NCI-H1694 treated with DMSO at 0.1 percent for 48 hours (cell line): ENCODE measurements around the gene SLC25A10.

Experiments
- DNase-seq: peaks from one replicate; lab custom pipeline; 2025; lab: John Stamatoyannopoulos, UW

The SLC25A10 gene

GRCh38 chr17:81711814-81712467 is at the start of gene SLC25A10:
SLC25A10 (plus strand) TSS chr17:81712284; CDS start chr17:81712427, 143 bp downstream.
- peak; percentile 47 for DNase-seq

GRCh38 chr17:81664051-81664470 is 48.0 kb upstream of the SLC25A10 start:
- DNase-seq, result no peak

- DNase-seq, result no peak
Measured at GRCh38 chr17:81665205-81666091, 46.6 kb upstream of the SLC25A10 start.

GRCh38 chr17:81666092-81666341 is 46.1 kb upstream of the SLC25A10 start:
- no peak for DNase-seq

GRCh38 chr17:81666342-81667191 is 45.5 kb upstream of the SLC25A10 start, which contains the start of the genes CCDC137 and OXLD1:
CCDC137 (plus strand) TSS chr17:81666737; CDS start chr17:81666767, 30 bp downstream.
OXLD1 (minus strand) TSS chr17:81666605; CDS start chr17:81666577, 28 bp downstream.
- peak; percentile 90 for DNase-seq

GRCh38 chr17:81667754-81668153 is 44.3 kb upstream of the SLC25A10 start:
- no peak for DNase-seq

GRCh38 chr17:81672504-81672903 is 39.6 kb upstream of the SLC25A10 start:
- no peak for DNase-seq

GRCh38 chr17:81672954-81673353 is 39.1 kb upstream of the SLC25A10 start:
- no peak for DNase-seq

GRCh38 chr17:81673561-81674258 is 38.4 kb upstream of the SLC25A10 start:
- DNase-seq, result no peak

GRCh38 chr17:81675515-81676221 is 36.4 kb upstream of the SLC25A10 start:
- peak; percentile 34 for DNase-seq

GRCh38 chr17:81676906-81677305 is 35.2 kb upstream of the SLC25A10 start:
- DNase-seq, result no peak

GRCh38 chr17:81680150-81680549 is 31.9 kb upstream of the SLC25A10 start:
- DNase-seq, result no peak

- peak; percentile 61 for DNase-seq
Measured at GRCh38 chr17:81681672-81682071, 30.4 kb upstream of the SLC25A10 start.

GRCh38 chr17:81682565-81683207 is 29.4 kb upstream of the SLC25A10 start:
- no peak for DNase-seq

GRCh38 chr17:81683208-81683583 is 28.9 kb upstream of the SLC25A10 start:
- DNase-seq, result no peak

GRCh38 chr17:81683584-81684441 is 28.3 kb upstream of the SLC25A10 start, which contains the start of the genes ARL16 and HGS:
ARL16 (minus strand) TSS chr17:81683797; CDS start chr17:81683753, 44 bp downstream.
HGS (plus strand) TSS chr17:81684011; CDS start chr17:81684067, 56 bp downstream.
- DNase-seq, result peak; percentile 98

- no peak for DNase-seq
Measured at GRCh38 chr17:81684442-81684911, 27.6 kb upstream of the SLC25A10 start.

GRCh38 chr17:81685108-81685507 is 27.0 kb upstream of the SLC25A10 start:
- no peak for DNase-seq

GRCh38 chr17:81686614-81687013 is 25.5 kb upstream of the SLC25A10 start:
- DNase-seq, result no peak
